Stimulated activated CD4-positive, alpha-beta T cell treated with anti-CD3 and anti-CD28 coated beads, Interleukin-12 subunit alpha, Interleukin-12 subunit beta, amount 100 ng/mL, for 24 hours (primary cell): ENCODE measurements around the gene MAP4K1.
"Not testable (repeated sequence)": the region's sequence is repeated elsewhere in the genome, so short reads cannot be mapped to it uniquely, and the experiment has no call there.

Source experiments
- DNase-seq, 2 experiments: peaks; one replicate each; pipeline ENCODE4 v3.0.0-alpha.2; 2020; ENCODE audit warnings: low read depth in 2 of 2

The MAP4K1 gene

DNA sequence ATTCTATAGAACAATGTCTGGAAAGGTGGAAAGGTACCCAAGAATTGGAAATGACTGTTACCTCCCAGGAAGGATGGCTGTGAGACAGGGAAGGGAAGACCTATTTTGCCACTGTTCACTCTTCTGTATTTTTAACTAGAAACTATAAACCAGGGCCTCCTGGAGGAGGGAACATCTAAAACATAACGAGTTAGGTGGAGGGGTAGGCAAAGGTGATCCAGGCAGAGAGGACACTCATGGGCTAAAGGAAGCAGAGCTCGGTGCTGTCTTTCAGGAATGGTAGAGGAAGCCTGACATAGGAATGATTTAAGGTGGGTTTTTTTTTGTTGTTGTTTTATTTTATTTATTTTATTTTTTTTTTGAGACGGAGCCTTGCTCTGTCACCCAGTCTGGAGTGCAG, 7.1 kb upstream of the MAP4K1 start:
- DNase-seq, result no peak

GRCh38 chr19:38619361-38620174, 1.8 kb upstream of the MAP4K1 start:
- no peak for DNase-seq

GRCh38 chr19:38618590-38619360, 1.0 kb upstream of the MAP4K1 start, which contains the start of gene EIF3K:
TSS of gene EIF3K (plus strand) at chr19:38619188. CDS start at chr19:38619269, 81 bp downstream.
- peak; percentile 99 for DNase-seq

- peak in 1 of 2 experiments; percentile 14 for DNase-seq
Observed at GRCh38 chr19:38617283-38617763, 430 bp downstream of the MAP4K1 start.

DNA sequence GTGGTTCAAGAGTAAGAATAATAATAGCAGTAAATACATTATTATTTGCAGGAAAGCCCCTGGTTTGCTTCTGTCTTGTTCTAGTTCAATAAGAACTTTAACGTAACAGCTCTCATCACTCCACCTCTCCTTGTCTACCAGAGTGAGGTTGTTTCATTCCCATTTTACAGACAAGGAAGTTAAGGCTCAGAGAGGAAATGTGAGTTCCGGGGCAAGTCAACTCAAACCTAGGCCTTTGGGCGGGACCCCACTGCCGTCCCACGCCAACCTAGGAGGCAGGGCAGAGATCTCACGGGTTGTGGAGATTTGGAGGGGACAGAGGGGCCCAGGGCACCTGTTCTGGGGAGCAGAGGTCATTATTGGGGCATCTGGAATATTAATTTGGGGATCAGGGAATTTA, 1.5 kb downstream of the MAP4K1 start:
- DNase-seq, result no peak

DNA sequence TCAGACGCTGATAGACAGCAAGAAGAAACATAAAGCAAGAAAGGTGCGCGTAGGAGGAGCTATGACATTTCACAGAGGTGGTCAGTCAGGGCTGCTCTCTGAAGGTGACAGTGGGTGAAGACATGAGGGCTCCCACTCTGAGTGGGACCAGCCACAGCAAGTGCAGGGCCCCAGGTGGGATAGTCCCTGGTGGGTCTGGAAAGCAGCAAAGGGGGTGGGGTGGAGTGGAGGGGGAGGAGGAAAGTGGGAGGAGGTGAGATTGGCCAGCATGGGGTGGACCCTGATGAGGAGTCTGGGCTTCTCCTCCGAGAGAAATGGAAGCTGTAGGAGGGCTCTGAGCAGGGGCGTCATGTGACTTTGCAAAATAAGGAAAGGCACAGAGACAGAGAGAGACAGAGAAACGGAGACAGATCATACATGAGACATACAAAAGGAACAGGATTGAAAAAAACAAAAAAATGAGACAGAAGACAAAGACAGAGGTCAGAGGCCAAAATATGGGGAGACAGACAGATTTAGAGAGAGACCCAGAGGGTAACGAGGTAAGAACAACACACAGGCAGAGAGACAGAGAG, 2.7 kb downstream of the MAP4K1 start:
- DNase-seq, result no peak

GRCh38 chr19:38614289-38614688, 3.5 kb downstream of the MAP4K1 start:
- DNase-seq, result no peak

DNA sequence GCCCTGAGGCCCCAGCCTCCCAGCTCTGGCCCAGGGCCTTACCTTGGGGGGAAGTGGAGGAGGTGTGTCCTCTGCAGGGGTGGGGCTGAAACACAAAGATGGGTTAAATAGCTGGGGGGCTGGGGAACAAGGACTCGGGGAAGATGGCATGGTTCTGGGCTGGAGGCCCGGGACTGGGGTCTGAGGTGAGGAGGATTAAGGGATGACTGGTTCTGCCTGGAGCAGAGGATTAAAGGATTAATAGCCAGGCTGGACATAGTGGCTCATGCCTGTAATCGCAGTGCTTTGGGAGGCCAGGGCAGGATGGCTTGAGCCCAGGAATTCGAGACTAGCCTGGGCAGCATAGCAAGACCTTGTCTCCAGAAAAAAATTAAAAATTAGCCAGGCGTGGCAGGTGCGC, 11.6 kb downstream of the MAP4K1 start:
- DNase-seq, result no peak

DNA sequence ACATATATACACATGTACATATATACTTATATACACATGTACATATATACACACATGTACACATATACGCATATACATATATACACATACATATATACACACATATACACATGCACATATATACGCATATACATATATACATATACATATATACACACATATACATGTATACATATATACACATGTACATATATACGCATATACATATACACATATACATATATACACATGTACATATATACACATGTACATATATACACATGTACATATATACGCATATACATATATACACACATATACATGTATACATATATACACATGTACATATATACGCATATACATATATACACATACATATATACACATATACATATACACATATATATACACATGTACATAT, 14.9 kb downstream of the MAP4K1 start:
- not testable (repeated sequence) for DNase-seq

GRCh38 chr19:38599722-38600121, 18.0 kb downstream of the MAP4K1 start:
- no peak for DNase-seq

DNA sequence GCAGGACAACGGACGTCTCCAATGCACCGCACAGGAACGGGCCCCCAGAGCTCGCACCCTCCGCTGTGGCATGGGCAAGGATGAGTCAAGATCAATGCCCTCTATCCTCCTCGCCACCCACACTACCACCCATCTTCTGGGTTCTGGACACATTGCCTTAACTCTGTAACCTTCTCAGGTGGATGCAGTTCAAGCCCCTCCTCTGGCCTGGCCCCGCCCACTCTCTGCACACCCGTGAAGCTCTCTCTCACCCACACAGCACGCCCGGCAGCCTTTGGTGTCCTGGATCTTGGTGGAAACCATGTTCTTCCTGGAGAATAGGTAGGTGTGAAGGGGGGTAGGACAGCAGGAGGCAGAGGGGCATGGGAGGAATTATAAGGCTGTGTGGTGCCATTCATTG, 20.7 kb downstream of the MAP4K1 start:
- DNase-seq, result no peak

GRCh38 chr19:38596057-38596981, 21.4 kb downstream of the MAP4K1 start:
- DNase-seq, result peak in 1 of 2 experiments; percentile 40

DNA sequence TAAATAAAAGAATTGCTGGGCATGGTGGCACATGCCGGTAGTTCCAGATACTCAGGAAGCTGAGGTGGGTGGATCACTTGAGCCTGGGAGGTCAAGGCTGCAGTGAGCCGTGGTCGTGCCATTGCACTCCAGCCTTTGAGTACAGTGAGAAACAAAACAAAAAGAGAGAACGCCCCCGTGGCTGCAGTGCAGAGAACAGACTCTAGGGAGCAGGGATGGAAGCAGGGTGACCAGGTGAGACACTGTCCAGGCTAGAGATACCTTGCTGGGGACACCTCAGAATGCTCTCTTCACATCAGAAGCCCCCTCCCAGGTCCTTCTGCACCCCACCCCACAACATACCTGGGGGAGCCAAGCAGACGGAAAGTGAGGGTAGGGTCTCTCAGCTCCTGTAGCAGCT, 24.8 kb downstream of the MAP4K1 start:
- no peak for DNase-seq

- no peak for DNase-seq
Observed at GRCh38 chr19:38588041-38588440, 29.7 kb downstream of the MAP4K1 start.

- DNase-seq, result no peak
Observed at GRCh38 chr19:38587562-38587961, 30.2 kb downstream of the MAP4K1 start.

DNA sequence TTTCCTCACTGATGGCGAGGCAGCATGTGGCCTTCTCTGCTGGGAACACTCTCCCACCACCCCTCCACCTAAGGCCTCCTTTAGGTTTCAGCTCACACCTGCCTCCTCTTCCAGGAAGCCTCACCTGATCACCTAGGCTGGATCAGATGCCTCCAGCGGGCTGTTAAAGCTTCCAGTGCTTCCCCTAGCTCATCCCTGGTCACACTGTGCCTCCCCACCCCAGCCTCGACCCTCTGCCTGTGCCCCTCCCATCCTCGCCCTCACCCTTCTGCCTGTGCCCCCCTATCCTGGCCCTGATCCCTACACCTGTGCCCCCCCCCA, 33.8 kb downstream of the MAP4K1 start:
- DNase-seq, result no peak

DNA sequence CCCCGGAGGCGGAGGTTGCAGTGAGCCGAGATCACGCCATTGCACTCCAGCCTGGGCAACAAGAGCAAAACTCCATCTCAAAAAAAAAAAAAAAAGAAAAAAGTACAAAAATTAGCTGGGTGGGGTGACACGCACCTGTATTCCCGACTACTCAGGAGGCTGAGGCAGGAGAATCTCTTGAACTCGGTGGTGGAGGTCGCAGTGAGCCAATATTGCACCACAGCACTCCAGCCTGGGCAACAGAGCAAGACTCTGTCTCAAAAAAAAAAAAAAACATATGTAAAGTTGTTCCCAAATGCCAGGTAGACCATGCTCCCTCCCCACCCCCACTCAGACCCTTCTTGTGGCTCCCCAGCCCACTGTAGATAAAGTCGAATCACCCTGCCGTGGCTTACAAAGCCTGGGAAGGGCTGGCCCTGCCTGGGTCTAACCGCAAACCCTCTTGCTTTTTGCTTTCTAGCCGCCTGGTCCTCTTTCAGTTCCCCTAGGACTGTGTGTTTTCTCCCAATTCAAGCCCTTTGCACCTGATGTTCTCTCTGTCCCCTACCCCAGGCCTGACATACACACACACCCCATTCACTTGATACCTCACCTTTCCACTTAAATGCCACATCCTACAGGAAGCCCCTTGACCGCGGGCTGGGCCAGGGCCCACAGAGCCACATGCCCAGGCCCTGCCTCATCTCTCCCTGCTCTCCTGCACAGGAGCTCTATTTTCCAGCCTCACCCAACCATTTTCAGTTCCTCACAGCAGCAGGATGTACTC, 34.4 kb downstream of the MAP4K1 start:
- DNase-seq, result no peak

GRCh38 chr19:38580080-38580479, 37.7 kb downstream of the MAP4K1 start:
- no peak for DNase-seq

DNA sequence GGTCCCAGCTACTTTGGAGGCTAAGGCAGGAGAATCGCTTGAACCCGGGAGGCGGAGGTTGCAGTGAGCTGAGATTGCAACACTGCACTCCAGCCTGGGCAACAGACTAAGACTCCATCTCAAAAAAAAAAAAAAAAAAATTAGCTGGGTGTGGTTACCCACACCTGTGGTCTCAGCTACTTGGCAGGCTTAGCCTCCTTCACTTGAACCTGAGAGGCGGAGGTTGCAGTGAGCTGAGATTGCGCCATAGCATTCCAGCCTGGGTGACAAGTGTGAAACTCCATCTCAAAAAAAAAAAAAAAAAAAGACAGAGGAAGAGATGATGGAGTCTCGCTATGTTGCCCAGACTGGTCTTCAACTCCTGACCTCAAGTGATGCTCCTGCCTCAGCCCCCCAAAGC, 38.4 kb downstream of the MAP4K1 start:
- not testable (repeated sequence) for DNase-seq

- no peak for DNase-seq
Observed at GRCh38 chr19:38577826-38578225, 39.9 kb downstream of the MAP4K1 start.

DNA sequence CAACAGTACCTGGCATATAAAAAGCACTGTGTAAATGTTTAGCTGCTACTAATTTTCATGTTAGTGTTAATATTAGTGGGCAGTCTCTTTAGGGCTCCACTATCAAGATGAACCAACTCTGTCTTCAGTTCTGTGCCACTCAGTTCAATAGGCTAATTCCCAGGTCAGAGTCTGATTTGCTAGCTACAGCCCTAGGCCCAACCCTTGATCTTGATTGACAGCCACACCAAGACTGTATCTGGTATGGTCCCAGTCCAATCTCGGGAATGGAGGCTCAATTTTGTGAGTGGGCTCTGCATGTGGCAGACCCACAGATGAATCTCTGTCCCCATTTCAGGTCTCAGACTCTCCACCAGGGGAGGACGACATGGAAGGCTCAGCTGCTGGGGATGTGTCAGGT, 46.1 kb downstream of the MAP4K1 start:
- no peak for DNase-seq
